ENCODE data around the gene SLC23A1. TPM values are rescaled to one million over a fixed set of nuclear protein-coding genes. Genes with fewer than 3 reads are reported as not detected.

Gene SLC23A1
- total and polyA plus RNA-seq, 2 of the 13 experiments (the other 11 are each of a cell fraction or from before 2014, with no cell fraction given), result 6.0 to 6.6 TPM

DNA sequence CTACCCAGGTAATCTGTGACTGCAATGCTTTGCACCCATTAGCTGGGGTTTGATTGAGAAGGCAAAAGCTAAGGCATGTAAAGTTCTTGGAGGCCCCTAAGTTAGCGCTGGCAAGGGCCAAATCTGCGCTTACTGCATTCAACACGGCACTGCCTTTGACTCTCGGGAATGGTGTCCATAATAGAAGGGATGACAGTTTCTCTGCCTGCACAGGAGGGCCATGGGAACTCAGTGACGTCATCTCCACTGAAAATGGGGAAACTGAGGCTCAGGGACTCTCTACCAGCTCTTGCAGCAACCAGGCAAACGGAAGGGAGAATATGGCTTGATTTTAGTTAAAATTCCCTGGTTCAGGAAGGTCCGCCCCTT is 20.3 kb upstream of the SLC23A1 start:
- BruUV-seq (replicated peaks), result TSS peak; percentile 93
- intact Hi-C loops (cut with micrococcal nuclease; ENCODE audit: unreplicated experiment) (loop anchor here (2.0 kb wide), 1 partner anchor 19 kb away; no protein-coding TSS in a partner anchor), in situ Hi-C loops (cut with HindIII; ENCODE audit: extremely low pct_ligation_motif_present, low pct_unique_long_range_greater_than_20kb) (no loop called here)
- Histone ChIP-seq H3K27ac (ENCODE audit: extremely low read length, insufficient read depth, low read length) (peak overlapping the region; percentile 78), H3K36me3 (replicated peaks in 1 of 2; ENCODE audit: control insufficient read depth in 1 of 2, insufficient read depth in 2 of 2, low read length in 2 of 2) (no peaks in the 10 kb centered on the region; a peak in 2 of 5 replicates), H3K4me3 (replicated peaks in 1 of 3; ENCODE audit: insufficient read depth in 1 of 3, low read depth in 2 of 3, low read length in 3 of 3) (peak overlapping the region; percentile 59 to 77 (median 60); a peak in 5 of 6 replicates), H4K20me1 (ENCODE audit: insufficient read depth, low read length) (no peaks in the 10 kb centered on the region; the same call in 1 of the 2 replicates), H3K9me3 (ENCODE audit: low read length) (no peaks in the 10 kb centered on the region), H3K9ac (ENCODE audit: insufficient read depth, low read depth, low read length) (peak overlapping the region; percentile 76), H3K4me2 (ENCODE audit: low read depth, low read length) (peak overlapping the region; percentile 99), H3K79me2 (ENCODE audit: insufficient read depth, low read length) (peaks cover 2% of the 10 kb centered on the region), H3K27me3 (ENCODE audit: control insufficient read depth in 1 of 2, insufficient read depth in 2 of 2, low read length in 2 of 2) (no peaks in the 10 kb centered on the region), H2AFZ (ENCODE audit: low read length) (no peak overlapping the region), H3K4me1 (ENCODE audit: insufficient read depth, low read length) (peaks cover 49% of the 10 kb centered on the region)
- ChIA-PET POLR2A (interaction anchor here (0.7 to 1.4 kb wide), 7 partner anchors 8 to 36 kb away, joined by 3 to 8 read pairs (median 4); partner anchors contain the start of genes DNAJC18, PROB1 and SLC23A1), CTCF (ENCODE audit: low intra/inter-chr PET ratio, low total read pairs) (no interaction called here)
- no peak; the same call in 2 of the 3 replicates for ATAC-seq
- 46% methylated on average over 7 of the region's 7 CpGs for WGBS (ENCODE audit: low lambda C conversion rate)
- FAIRE-seq, result no peak
- no peak for DNase-seq (ENCODE audit: low spot score)
- 0 out of 2 replicates have a peak, but pooled peaks have one; percentile 49 for TF ChIP-seq GZF1 (CRISPR knock-in tag; IDR thresholded peaks at IDR 0.05)
- no peak for TF ChIP-seq NONO (IDR thresholded peaks at IDR 0.05)
- peak; percentile 45; the same call in 1 of the 2 replicates for TF ChIP-seq NONO (CRISPR knock-in tag; conservative IDR thresholded peaks at IDR 0.05)
- TF ChIP-seq ZNF547 (CRISPR knock-in tag; IDR thresholded peaks at IDR 0.05), result no peak
- no peak for TF ChIP-seq NAIF1 (CRISPR knock-in tag; IDR thresholded peaks at IDR 0.05; ENCODE audit: borderline replicate concordance)
- TF ChIP-seq DR1 (CRISPR knock-in tag; IDR thresholded peaks at IDR 0.05), result 0 out of 2 replicates have a peak, but pooled peaks have one; percentile 2
- no peak for TF ChIP-seq ZFY (CRISPR knock-in tag; IDR thresholded peaks at IDR 0.05)
- TF ChIP-seq, protein P1, sequence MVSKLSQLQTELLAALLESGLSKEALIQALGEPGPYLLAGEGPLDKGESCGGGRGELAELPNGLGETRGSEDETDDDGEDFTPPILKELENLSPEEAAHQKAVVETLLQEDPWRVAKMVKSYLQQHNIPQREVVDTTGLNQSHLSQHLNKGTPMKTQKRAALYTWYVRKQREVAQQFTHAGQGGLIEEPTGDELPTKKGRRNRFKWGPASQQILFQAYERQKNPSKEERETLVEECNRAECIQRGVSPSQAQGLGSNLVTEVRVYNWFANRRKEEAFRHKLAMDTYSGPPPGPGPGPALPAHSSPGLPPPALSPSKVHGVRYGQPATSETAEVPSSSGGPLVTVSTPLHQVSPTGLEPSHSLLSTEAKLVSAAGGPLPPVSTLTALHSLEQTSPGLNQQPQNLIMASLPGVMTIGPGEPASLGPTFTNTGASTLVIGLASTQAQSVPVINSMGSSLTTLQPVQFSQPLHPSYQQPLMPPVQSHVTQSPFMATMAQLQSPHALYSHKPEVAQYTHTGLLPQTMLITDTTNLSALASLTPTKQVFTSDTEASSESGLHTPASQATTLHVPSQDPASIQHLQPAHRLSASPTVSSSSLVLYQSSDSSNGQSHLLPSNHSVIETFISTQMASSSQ (IDR thresholded peaks at IDR 0.05; ENCODE audit: low read depth), result no peak
- TF ChIP-seq, protein P1 (CRISPR knock-in tag; IDR thresholded peaks at IDR 0.05; ENCODE audit: borderline replicate concordance), result no peak
- TF ChIP-seq TSC22D2 (CRISPR knock-in tag; IDR thresholded peaks at IDR 0.05; ENCODE audit: borderline replicate concordance), result no peak
- no peak for TF ChIP-seq KLF16 (CRISPR knock-in tag; IDR thresholded peaks at IDR 0.05)
- TF ChIP-seq, protein P2, sequence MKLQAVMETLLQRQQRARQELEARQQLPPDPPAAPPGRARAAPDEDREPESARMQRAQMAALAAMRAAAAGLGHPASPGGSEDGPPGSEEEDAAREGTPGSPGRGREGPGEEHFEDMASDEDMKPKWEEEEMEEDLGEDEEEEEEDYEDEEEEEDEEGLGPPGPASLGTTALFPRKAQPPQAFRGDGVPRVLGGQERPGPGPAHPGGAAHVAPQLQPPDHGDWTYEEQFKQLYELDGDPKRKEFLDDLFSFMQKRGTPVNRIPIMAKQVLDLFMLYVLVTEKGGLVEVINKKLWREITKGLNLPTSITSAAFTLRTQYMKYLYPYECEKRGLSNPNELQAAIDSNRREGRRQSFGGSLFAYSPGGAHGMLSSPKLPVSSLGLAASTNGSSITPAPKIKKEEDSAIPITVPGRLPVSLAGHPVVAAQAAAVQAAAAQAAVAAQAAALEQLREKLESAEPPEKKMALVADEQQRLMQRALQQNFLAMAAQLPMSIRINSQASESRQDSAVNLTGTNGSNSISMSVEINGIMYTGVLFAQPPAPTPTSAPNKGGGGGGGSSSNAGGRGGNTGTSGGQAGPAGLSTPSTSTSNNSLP (IDR thresholded peaks at IDR 0.05; ENCODE audit: low read depth, low read length), result no peak
- TF ChIP-seq, protein P3, sequence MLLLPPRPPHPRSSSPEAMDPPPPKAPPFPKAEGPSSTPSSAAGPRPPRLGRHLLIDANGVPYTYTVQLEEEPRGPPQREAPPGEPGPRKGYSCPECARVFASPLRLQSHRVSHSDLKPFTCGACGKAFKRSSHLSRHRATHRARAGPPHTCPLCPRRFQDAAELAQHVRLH (CRISPR knock-in tag; IDR thresholded peaks at IDR 0.05; ENCODE audit: borderline replicate concordance, low read depth), result 0 out of 2 replicates have a peak, but pooled peaks have one; percentile 6
- TF ChIP-seq, protein P4, sequence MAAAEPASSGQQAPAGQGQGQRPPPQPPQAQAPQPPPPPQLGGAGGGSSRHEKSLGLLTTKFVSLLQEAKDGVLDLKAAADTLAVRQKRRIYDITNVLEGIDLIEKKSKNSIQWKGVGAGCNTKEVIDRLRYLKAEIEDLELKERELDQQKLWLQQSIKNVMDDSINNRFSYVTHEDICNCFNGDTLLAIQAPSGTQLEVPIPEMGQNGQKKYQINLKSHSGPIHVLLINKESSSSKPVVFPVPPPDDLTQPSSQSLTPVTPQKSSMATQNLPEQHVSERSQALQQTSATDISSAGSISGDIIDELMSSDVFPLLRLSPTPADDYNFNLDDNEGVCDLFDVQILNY (CRISPR knock-in tag; conservative IDR thresholded peaks at IDR 0.05), result no peak
- TF ChIP-seq KLF6 (CRISPR knock-in tag; IDR thresholded peaks at IDR 0.05), result no peak
- TF ChIP-seq, protein P5, sequence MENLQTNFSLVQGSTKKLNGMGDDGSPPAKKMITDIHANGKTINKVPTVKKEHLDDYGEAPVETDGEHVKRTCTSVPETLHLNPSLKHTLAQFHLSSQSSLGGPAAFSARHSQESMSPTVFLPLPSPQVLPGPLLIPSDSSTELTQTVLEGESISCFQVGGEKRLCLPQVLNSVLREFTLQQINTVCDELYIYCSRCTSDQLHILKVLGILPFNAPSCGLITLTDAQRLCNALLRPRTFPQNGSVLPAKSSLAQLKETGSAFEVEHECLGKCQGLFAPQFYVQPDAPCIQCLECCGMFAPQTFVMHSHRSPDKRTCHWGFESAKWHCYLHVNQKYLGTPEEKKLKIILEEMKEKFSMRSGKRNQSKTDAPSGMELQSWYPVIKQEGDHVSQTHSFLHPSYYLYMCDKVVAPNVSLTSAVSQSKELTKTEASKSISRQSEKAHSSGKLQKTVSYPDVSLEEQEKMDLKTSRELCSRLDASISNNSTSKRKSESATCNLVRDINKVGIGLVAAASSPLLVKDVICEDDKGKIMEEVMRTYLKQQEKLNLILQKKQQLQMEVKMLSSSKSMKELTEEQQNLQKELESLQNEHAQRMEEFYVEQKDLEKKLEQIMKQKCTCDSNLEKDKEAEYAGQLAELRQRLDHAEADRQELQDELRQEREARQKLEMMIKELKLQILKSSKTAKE (CRISPR knock-in tag; IDR thresholded peaks at IDR 0.05; ENCODE audit: borderline replicate concordance), result no peak

Measured in HepG2 (cell line).